NCI-H187 (cell line): Measurements from ENCODE around the gene CARNS1.

Source experiments
- DNase-seq, 2 experiments: peaks; one replicate each; lab custom pipeline; 2025; lab: John Stamatoyannopoulos, UW

Gene CARNS1

GRCh38 chr11:67376063-67376820, 39.2 kb upstream of the CARNS1 start:
- no peak for DNase-seq

- DNase-seq = no peak
Measured at GRCh38 chr11:67376873-67377808, 38.3 kb upstream of the CARNS1 start.

- DNase-seq = no peak
Measured at GRCh38 chr11:67378544-67378943, 36.9 kb upstream of the CARNS1 start.

- DNase-seq = no peak
Measured at GRCh38 chr11:67379061-67380058, 36.1 kb upstream of the CARNS1 start.

- DNase-seq = no peak
Measured at GRCh38 chr11:67381244-67381972, 34.1 kb upstream of the CARNS1 start.

- peak; percentile 26 to 49 for DNase-seq
Measured at GRCh38 chr11:67382276-67383136, 33.0 kb upstream of the CARNS1 start.

- no peak for DNase-seq
Measured at GRCh38 chr11:67384851-67385366, 30.6 kb upstream of the CARNS1 start.

GRCh38 chr11:67387069-67387468, 28.4 kb upstream of the CARNS1 start:
- no peak for DNase-seq

- DNase-seq = no peak
Measured at GRCh38 chr11:67387518-67387917, 28.0 kb upstream of the CARNS1 start.

GRCh38 chr11:67389477-67389876, 26.0 kb upstream of the CARNS1 start:
- no peak for DNase-seq

GRCh38 chr11:67390947-67391303, 24.6 kb upstream of the CARNS1 start:
- DNase-seq = no peak

GRCh38 chr11:67391304-67392182, 23.9 kb upstream of the CARNS1 start, which contains the start of gene RAD9A:
Gene RAD9A (plus strand): TSS chr11:67391986. CDS start chr11:67392045, 59 bp downstream.
- DNase-seq = peak; percentile 51 to 93

- no peak for DNase-seq
Measured at GRCh38 chr11:67392183-67392715, 23.2 kb upstream of the CARNS1 start.

GRCh38 chr11:67393437-67393836, 22.0 kb upstream of the CARNS1 start:
- DNase-seq = no peak

- DNase-seq = no peak
Measured at GRCh38 chr11:67393990-67394389, 21.5 kb upstream of the CARNS1 start.

GRCh38 chr11:67395555-67396258, 19.8 kb upstream of the CARNS1 start:
- DNase-seq = no peak

GRCh38 chr11:67396259-67396581, 19.3 kb upstream of the CARNS1 start:
- no peak for DNase-seq
